NCI-H1694 treated with DMSO at 0.1 percent for 48 hours (cell line): Measurements from ENCODE around the gene COMMD7.

Experiments used
- DNase-seq: peaks from one replicate; lab custom pipeline; 2025; lab: John Stamatoyannopoulos, UW

The COMMD7 gene

GRCh38 chr20:32675223-32675975 is 67.9 kb downstream of the COMMD7 start:
- no peak for DNase-seq

- peak; percentile 52 for DNase-seq
Measured at GRCh38 chr20:32674362-32674789, 68.9 kb downstream of the COMMD7 start.

DNA sequence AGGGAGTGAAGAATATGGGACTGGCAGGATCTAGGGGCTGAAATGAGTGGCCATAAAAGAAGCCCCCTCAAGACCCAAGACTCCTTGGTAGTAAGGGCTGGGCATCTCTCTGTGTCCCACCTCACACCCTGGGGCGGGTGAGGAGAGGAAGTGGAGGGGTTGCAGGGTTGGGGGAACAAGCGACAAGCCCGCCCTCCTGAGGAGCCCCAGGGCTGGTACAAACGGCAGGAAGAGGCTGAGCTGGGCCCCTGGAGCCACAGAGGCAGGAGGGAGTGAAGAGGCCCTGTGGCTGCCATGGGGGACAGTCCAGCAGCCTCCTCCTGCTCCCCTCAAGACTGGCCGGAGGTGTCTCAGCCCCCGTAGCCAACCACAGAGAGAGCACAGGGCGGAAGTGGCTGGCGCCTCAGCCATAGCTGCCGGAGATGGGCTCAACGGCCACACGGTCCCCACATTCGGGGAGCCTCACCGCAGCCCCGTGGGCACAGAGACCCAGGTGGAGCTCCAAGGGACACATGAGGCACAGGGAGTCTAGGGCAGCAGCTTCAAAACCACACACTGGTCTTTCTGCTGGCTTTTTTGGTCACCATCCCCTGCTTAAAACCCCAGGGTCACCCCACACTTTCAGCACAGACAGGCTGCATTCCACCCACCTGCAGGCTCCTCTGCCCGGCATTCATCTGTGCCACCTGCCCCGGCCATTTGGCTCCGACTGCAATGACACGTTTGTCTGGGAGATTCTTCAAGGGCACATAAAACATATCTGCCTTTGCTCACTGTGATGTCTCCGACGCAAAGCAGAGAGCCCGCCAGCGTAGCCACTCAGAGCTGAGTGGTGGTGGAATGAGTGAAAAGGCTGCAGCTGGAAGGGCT is 70.0 kb downstream of the COMMD7 start:
- no peak for DNase-seq

DNA sequence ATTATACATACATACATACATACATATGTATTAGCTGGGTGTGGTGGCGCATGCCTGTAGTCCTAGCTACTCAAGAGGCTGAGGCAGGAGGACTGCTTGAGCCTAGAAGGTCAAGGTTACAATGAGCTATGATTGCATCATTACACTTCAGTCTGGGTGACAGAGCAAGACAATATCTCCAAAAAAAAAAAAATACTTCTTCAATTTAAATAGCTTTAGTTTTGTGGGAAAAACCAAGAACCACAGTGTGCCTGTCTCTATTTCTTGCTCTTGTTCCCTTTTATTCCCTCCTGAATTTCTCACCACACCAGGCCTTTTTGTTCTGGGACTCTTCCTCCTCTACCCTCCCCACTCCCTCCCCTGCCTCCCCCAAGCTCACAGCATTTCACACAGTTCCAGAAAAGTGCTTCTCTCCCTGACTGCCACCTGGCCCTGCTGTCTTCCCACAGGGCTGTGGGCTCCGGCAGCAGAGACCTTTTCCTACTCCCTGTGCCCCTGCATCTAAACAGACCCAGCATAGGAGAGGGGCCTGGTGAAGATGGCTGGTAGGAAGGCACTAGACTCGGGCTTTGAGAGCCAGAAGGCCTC is 70.8 kb downstream of the COMMD7 start:
- no peak for DNase-seq

- no peak for DNase-seq
Measured at GRCh38 chr20:32670773-32671455, 72.4 kb downstream of the COMMD7 start.

DNA sequence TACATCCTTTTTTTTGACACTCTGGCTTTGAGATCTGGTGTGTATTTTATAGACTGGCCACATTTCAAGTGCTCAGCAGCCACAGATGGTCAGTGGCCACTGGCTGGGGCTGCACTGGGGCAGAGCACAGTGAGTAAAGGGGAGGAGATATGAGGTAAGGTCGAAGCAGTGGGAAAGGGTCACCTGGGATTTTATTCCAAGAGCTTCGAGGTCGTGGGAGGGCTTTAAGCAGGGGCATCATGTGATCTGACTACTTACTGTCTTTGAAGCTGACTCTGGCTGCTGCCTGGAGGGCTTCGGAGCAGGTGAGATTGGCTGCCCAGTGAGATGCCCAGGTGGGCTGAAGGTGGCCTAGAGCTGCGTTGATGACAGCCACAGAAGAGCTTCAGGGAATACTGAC is 76.2 kb downstream of the COMMD7 start:
- DNase-seq: no peak

DNA sequence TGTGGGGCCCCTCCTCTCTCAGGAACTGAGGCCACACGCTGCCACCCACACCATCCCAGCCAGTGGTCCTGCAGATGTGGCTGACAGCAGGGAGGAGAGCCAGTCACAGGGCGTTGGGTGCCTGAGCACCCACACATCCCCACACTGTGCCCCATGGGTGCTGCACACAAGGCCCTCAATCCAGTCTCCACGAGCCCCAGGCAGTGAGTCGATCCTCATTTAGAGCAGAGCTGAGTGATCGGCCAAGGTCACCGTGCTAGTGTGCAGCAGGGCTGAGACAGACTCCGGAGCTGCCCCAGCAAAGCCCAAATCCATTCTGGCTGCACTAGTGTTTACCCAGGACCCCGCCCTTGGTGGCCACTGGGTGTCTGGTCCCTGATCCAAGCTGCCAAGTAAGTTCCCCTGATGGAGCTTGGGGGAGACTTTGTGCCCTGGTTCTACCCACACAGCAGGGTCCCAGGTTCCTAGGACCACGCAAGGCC is 78.5 kb downstream of the COMMD7 start:
- no peak for DNase-seq

DNA sequence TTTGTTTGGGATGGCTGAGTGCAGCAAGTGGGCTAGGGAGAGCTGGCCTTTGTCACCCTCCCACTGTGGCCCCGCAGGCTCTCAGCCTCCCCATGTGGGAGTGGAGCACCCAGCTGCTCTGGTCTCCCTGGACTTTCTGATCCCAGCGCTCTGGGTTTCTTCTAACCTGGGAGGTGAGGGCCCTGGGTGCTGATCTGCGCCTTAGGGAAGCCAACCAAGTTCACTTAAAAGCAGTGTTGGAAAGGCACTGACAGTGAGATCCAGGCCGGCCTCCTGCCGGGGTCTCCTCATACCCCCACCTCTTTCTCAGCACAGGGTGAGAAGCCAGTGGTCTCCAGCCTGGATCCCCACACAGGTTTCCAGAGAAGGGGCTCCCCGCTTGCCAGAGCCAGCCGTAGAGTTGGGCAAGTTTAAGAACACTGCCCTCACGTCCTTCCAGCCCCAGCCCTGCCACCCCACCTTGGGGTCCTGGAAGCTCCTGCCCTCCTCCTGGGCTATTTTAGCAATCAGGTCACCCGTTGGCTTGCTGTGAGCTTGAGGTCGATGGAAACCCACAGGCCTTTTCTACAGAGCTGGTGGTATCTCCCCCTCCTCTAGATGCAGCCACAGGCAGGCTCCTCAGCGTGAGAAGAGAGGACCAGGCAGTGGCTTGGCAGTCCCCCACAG is 79.1 kb downstream of the COMMD7 start:
- DNase-seq: no peak

DNA sequence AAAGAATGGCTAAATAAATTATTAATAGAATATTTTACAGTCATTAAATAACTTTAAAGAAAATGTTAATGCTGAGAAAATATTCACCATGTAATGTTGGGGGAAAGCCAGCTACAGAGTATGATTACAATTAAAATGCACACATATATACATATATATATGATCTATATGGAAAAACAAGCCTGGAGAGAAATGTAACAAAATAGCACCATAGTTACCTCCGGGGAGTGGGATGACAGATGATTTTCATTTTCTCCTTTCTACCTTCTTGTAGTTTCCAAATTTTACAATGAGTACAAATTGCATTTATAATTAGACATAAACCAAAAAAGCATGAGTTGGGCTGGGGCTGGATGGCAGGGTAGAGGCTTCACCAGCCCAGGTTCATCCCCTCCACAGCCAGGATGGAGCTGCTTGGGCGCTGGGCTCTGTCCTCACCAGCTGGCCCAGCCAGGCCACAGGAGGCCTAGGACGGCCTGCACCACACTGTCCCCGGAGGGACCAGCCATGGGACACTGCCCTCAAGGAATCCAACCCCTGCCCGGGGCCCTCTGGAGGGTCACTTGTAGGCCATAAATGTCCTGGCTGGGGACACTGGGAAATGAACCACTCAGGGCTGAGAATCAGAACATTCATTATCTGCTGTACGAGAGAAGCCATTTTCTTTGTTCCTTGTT is 79.8 kb downstream of the COMMD7 start:
- no peak for DNase-seq

DNA sequence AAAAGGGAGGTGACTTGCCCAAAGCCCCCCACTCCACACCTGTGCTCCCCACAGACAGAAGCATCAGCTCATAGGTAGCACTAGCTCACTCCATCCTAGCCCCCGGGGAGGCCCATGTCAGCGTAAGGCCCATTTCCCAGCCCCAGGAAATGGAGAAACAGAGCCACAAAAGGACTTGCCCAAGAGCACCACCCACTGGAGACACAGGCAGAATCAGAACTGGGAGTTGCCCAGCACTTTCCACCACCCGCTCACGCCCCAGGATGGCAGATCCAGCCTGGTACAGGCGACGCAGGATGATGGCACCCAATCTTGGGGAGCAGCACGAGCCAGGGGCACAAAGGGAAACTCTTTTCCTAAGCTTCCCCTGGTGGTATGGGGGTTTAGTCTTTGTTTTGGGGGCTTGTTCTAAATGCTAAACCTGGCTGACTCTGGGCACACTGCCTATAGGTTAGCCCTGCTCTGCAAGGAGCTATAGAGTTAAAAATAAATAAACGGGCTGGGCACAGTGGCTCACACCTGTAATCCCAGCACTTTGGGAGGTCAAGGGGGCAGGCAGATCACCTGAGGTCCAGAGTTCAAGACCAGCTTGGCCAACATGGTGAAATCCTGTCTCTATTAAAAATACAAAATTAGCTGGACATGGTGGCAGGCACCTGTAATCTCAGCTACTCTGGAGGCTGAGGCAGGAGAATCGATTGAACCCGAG is 81.3 kb downstream of the COMMD7 start:
- no peak for DNase-seq

GRCh38 chr20:32660661-32661060 is 82.6 kb downstream of the COMMD7 start:
- no peak for DNase-seq

- DNase-seq: no peak
Measured at GRCh38 chr20:32656827-32657226, 86.4 kb downstream of the COMMD7 start.

GRCh38 chr20:32655903-32656512 is 87.3 kb downstream of the COMMD7 start:
- no peak for DNase-seq

DNA sequence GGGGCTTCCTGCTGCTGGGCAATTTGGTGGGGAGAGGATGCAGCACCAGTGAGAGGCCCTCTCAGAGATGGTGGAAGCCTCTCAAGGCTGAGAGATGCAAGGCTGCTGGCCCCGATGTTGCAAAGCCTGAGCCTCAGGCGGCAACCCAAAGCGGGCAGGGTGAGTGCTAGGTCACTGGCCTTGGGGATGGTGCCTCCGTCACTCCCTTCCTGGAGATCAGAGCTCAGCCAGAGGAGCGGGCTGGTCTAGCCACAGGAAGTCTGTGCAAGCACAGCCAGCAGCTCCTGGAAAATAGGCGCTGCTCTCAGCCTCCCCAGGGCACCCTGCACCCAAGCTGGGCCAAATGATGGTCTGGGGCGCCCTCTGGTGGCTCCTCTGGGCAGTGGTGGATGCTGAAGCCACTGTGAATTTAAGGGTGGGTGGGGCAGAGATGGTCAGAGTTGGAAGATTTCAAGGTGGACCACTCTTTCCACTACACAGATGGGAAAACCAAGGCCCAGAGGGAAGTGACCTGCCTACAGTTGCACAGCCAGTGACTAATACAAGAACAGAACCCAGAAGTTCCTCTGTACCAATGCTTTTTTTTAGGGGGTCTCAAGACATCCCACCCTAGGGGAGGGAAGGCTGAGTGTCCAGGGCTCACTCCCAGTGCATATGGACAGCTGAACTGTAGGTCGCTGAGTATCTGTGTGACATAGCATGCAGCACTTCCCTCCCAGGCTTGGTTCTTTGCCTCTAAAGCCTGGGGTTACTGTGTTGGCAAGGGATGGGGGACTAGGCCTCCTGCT is 90.3 kb downstream of the COMMD7 start:
- DNase-seq: peak; percentile 65
